Hematopoietic multipotent progenitor cell treated with erythropoietin and hydrocortisone succinate and interleukin-3 and kit ligand, for 6 days (in vitro differentiated cells): ENCODE measurements around the gene RPS21.

ENCODE experiments used
- DNase-seq: peaks from one replicate; pipeline ENCODE4 v3.0.0-alpha.2; 2015

RPS21 gene

DNA sequence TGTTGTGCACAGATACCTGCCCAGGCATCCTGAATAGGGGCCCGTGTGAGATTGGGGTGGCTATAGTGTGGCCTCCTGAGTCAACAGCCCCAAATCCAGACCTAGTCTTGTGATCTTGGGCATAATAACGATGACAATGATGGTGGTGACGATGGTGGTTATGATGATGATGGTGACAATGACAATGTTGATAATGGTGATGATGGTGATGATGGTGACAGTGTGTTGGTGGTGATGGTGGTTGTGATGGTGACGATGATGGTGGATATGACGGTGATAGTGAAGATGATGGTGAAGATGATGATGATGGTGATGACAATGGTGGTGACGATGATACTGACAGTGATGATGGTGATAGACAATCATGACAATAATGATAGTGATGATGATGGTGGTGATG lies 5.1 kb upstream of the RPS21 start:
- no peak for DNase-seq

DNA sequence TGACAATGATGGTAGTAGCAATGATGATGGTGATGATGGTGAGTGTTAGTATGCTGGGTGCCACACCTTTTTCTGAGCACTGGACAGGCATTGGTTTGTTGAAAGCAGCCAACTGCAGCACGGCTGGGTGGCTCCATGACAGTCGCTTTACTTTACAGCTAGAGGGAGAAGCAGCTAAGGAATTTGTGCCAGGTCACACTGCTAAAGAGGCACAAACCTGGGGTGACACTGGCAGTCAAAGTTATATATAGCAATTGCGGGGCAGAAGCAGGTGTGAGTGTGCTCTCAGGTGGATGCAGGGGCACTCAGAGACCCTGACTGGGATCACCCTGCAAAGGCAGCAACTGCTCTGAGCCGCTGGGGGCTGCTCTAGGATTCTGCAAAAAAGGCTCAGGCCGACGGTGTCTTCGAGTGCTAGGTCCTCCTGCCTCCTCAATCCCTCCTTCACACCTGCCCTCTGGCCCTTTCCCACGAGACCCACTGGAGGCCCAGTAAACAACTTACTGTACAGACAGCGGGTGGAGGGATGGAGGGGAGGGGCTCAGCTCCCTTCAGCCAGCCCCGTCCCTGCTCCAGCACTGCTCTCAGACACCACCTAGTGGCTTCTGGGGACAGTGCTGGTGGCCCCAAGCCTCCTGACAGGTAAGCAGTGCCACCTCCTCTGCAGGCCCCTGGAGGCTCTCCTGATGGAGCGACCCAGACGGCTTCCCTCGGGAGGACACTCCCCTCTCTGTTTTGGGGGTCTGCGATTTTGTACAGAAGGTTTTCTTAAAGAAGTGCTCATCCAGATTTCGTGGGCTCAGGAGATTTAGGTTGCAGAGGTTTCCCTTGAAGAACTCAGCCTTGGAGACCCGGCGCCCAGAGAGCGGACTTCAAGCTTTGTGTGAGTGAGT lies 4.4 kb upstream of the RPS21 start:
- peak; percentile 89 for DNase-seq

DNA sequence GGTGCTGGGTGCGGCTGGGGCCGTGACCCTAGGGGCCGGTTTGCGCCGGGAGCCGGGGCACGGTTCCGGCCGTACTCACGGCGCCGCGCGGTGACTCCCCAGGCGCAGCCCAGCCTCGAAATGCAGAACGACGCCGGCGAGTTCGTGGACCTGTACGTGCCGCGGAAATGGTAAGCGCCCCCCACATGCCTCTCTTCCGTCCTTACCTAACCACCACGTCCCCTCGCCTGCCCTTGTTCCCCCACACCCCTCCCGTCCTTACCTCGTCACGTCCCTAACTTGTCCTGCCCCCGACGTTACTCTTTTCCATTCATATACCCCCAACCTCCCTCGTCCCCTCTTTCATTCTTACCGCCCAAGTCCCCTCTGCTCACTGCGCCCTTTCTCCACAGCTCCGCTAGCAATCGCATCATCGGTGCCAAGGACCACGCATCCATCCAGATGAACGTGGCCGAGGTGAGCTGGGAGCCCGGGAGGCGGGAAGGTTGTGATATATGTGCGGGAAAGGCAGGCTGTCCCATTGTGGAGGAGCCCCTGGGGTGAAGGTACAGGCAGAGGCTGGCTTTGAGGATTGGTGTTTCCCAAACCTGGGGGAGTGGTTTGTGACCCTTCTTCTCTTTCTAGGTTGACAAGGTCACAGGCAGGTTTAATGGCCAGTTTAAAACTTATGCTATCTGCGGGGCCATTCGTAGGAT lies 463 bp downstream of the RPS21 start:
- DNase-seq: peak; percentile 26

DNA sequence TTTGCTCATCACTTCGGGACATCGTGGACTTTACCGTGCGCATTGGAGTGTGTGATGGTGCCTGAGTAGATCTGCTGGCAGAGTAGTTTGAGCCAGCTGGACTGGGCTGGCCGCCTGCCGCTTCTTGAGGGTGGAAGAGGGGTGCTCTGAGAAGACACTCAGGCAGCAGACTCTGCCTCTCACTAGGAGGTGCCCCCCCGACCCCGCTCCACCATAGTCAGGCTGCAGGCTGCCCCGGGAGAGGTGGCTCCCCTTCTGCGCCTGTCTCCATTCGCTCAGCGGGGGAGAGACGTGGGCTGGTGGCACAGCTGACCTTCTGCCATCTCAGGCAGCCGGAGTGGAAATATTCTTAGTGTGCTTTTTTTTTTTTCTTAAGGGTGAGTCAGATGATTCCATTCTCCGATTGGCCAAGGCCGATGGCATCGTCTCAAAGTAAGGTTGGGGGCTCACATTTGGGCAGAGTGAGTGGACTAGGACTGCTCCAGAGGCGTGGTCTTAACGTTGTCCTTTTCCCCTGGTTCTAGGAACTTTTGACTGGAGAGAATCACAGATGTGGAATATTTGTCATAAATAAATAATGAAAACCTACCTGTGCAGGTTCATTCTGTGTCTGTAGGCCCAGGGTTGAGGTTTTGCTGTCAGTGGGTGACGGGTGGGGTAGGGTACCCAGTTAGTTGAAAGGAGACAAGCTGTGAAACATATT lies 1.2 kb downstream of the RPS21 start:
- DNase-seq: no peak

DNA sequence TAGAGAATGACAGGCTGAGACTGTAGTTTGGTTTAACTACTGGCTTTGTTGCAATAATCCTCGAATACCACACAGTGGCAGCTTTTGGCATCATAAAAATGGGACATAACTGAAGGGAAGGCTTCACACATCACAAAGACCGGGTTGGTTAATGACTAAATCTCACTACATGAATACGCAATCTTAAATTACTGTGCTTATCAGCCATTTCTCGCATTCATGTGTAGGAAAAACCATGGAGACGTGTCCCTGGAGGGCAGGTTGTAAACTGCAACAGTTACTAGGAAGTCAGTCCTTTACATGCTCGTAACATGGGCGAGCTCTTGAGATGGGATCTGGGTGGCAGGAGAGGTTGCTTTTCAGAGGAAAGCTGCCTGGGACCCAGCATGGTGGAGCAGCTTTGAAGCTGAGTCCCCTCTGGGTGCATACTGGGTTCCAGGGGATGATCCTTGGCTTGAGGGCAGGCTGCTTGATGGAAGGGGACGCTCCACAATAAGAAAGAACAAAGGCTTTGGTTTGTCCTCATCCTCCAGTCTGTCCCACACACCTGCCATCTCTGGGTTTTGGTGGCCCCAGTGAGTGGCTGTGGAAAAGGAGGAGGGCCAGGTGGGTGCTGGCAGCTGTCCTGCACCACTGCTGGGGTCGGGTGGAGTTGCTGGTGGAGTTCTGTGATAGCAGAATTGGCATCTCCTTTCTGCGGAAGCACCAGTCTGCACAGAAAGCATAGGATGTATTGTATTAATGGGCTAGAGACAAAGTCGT lies 2.1 kb downstream of the RPS21 start:
- peak; percentile 53 for DNase-seq

DNA sequence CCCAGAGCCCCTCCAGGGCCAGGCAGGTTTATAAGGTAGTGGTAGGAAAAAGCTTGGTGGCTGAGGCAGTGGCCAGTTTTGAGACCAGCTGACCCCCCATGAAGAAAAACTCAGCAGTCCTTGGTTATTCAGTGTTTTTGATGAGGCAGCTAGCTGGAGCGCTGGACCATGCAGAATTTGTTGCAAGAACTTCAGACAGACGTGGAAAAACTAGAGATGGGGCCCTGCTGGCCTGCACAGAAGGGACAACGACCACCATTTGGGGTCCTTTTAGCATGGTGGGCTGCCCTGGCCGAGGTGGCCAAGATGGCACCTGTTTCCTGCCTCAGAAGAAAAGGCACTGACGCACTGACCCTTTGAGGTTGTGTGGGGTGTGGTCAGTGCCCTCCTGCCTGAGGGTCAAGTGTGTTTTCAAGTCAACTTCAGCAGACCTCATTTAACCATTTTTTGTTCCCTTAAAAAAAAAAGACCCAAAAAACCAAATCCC lies 2.7 kb downstream of the RPS21 start:
- no peak for DNase-seq

DNA sequence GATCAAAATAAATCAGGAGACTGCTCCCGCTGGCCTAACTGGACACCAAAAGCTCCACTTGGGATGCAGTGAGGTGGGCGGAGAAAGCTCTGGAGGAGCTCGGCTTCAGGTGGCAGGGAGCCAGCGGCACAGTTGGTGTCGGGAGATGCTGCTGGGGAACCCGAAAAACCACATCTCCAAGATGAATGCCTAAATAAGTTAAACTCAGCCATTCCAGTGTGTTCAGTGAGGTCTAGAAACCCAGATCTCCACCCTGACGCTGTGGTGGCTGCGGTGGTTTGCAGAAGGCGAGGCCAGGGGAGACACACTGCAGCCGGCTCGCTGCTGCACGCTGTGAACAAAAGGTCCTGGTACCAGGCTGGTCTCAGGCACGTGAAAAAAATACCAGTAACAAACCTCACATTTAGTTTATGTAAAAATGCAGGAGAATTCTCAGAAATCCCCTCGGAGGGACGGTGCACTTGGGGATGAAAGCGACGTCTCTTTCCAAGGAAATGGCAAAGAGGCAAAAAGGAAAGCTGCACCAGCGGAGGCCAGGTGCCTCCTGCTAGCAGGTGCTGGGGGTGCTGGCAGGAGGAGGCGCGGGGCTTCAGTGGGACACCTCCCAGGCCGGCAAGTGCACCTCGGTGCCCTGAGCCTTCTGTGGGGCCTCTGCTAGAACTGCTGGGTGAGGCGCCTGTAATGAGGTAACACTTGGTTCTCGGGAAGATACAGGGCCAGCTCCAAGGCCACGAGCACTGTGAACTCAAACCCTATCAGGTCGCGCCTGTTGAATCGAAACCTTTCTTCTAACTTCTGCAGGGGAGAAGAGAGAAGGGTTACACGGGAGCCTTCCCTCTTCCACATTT lies 3.6 kb downstream of the RPS21 start:
- no peak for DNase-seq

DNA sequence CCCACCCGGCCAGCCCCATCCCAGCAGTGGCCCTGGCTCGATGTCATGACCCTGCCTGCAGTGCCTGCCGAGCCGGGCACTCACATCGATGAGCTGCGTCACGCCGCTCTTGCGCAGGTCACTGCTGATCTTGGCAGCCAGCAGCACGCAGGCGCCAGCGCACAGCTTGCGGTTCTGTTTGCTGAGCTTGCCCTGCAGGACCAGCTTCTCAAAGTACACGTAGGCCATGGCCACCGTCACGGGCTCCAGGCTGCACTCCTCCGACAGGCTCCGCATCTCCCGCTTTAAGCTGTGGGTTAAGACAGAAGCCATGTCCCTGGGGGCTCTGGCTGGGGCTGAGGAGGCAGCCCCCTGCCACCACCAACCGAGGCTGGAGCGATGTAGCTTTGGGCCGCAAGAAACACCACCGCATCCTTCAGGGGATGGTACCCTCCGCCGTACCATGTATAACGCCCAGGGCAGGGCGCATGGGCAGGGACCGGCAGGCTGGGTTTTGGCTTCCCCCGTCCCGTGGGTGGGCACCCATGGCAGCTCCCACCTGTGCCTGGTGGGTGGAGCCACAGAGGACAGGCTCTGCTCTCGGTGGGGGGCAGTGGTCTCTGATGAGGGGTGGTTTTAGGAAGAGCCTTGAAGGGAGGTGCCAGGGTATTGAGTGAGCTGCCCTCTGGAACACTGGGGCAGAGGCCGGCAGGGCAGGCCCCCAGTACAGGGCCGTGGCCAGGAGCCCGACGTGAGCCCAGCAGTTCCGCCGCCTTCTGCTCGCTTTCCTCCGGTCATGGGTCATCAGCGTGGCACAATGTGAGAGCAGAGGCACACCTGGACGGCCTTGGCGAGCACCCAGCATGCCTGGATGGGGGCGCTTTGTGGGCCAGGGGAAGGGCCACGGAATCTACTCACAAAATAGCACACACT lies 4.5 kb downstream of the RPS21 start:
- DNase-seq: no peak

DNA sequence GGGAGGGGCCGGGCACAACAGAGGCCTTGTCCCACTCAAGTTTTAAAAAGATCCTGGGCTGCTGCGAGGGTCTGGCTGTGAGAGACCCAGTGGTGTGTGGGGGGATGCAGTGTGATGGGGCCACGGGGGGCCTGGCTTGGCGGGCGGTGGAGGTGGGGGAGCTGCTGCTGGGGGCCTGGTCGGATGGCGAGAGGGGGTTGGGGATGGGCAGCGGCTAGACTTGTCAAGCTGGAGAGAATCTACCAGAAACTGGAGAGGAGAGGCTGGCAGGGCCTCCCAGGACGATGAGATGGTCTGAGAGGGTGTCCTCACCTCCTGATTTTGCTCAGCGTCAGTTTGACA lies 5.1 kb downstream of the RPS21 start:
- DNase-seq: no peak

DNA sequence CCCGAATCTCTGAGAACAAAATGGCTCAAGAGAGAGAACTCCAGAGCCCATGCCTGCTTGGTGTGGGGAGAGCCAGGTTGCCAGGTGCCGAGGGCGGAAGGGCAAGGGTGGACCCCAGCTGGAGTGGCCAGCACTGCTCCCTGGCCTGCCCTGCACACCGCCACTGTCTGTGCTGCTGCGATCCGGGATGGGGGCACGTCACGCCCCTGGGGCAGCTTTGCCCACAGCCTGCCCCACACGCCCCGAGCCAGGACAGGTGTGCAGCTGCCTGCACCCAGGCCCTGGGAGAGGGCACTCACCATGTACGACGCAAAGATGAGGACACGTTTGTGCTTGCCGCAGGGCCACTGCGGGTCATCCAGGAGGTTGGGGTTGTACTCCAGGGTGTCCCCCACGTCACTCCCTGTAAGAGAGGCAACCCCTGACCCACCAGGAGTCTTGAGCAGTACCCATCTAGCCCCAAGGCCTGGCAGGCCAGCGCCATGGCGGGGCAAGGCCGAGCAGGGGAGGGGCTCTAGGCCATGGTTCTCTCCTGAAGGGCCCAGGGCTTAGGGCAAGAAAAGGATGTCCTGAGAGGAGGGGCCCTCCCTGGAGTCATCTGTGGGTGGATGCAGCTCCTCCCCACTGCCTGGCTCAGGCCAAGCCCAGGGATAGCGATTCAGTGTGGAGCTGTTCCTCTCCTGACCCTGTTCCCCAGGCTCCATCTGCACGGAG lies 5.9 kb downstream of the RPS21 start:
- no peak for DNase-seq

DNA sequence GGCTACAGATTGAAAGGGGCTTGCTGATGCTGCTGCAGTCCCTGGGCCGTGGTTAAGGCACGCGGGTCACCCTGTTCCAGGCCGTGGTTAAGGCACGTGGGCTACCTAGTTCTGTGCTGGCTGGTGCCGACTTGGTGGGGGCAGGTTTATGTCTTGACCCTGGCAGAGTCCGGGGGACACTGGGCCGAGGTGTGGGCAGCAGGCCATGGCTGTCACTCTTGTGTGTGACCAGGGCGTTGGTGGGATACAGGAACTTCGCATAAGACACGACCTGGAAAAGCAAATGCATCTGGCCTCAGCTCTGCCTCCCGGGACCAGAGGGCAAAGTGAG lies 6.4 kb downstream of the RPS21 start:
- no peak for DNase-seq

DNA sequence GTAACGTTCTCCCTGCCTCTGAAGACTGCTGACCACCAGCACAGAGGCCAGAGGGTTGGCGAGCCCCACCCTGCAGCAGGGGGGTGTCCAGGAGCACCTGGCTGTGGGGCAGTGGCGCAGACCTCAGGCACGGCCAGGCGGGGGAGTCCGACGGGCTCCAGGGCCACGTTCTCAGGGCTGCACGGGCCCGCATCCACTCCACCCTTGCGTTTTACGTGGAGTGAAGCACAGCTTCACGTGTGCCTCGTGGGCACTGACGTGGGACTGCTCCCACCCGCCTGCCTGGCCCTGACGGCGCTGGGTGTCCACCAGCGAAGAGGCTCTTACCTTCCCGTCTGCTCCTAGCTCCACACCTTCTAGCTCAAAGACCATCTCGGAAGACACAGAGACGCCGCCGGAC lies 6.9 kb downstream of the RPS21 start:
- no peak for DNase-seq

DNA sequence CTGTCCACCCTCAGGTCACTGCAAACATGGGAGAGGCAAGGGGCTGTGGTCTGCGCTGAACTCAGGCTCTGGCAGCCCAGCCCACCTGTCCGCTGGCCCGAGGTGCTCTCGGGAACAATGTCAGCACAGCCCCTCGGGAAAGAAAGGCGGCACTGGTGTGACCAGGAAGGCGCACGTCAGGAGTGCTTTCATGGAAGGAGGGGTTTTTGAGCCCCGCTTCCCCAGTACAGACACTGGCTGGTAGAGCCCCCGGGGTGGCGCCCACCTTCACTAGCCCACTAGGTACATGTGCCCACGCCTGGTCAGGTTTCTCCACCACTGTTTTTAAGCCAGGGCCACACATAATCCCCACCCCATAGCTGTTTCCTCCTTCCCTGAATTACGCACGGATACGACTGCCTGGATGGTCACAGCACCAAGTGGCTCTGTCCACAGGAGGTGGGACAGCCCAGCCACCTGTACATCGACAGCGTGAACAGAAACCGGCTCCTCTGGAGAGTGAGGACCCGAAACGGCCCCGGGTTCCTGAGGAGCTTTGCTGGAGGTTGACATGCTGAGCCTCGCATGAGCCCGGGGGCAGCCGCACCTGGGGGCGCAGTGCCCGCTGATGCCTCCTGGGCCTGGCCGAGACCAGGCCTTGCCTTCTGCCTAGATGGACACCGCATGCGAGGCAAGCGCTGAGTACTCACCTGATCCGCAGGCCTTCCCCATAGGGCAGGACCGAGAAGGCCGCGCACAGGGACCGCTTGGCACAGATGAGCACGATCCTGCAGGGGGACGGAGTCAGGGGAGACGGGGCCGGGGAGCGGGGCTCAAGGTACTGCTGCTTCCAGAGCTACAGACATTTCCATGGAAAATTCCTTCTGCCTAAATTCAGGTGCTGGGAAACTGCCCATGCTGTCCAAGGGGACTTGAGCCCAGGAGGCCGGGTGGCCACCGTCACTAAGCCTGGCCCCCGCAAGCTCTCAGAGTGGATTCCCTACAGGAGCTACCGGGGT lies 7.6 kb downstream of the RPS21 start:
- DNase-seq: no peak

DNA sequence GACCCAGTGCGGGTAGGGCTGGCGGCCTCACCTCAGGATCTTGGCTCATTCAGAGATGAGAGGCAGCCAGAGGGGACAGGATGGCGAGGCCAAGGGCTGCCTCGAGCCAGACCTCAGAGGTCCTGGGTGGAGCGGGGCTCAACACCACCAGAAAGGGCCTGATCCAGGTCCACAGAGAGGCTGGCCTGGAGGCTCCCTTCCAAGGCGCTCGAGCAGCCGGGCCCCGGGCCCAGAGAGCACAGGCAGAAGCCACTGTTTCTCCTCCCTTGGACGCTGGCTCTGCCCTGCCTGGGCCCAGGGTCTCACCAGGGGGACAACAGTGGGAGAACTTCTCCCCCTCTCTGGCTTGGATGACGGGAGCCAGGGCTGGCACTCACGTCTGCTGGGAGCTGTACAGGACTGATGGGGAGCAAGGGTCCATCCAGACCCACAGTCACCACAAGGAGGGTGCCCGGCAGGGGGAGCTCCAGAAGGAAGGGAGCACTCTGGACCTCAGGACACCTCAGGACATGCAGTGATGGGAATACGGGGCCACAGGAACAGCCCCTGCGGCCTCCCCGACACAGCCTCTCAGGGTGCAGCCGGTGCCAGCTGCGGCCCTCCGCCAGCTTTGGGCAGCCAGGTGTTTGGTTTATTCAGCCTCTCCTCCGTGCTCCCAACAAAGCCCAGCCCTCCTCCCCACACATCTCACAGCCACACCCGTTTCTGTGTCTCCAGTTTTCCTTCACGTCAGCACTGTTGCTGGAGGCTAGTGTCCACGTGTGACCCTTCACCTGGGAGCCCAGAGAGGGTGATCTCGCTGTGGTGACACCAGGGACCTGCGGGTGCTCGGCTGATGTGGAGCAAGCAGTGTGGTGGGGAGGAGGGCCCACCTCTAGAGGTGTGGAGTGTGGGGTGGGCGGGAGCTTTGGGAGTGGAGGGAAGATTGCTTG lies 8.7 kb downstream of the RPS21 start:
- DNase-seq: no peak

DNA sequence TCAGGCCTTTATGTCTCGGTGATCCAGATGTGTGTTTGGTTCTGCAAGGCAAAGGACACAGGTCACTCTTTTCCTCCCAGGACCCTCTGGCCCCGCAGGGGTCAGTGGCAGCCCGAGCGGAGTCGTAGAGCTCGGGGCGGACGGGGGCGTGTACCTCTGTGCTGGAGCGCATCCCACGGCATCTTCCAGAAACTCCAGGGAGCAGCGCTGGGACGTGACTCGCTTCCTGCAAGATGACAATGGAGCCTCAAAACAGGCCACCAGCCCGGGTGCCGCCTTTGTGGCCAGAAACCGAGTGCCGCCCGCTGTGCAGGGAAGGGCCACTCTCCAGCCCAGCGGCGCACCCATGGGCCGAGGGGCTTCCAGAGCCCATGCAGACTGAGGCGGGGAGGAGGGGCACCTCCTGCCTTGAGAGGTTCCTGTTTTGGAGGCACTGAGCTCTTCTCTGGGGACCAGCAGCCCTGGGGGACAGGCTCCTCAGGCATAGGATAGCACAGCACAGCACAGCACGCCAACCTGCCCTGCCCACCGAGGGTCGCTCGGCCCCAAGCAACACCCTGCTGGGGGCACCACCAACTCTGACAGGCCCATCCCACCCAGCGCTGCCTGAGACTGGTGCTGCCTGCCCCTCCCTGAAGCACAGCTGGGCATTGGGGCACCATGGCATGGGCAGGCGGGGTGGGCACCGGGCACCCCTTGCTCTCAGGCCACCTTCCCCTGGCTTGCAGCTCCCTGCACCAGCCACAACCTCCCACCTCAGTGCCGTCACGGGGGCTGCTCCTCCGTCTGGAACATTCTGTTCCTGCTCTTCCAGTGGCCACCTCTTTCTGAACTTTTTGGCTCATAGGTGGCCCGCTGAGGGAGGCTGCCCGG lies 9.7 kb downstream of the RPS21 start:
- no peak for DNase-seq

DNA sequence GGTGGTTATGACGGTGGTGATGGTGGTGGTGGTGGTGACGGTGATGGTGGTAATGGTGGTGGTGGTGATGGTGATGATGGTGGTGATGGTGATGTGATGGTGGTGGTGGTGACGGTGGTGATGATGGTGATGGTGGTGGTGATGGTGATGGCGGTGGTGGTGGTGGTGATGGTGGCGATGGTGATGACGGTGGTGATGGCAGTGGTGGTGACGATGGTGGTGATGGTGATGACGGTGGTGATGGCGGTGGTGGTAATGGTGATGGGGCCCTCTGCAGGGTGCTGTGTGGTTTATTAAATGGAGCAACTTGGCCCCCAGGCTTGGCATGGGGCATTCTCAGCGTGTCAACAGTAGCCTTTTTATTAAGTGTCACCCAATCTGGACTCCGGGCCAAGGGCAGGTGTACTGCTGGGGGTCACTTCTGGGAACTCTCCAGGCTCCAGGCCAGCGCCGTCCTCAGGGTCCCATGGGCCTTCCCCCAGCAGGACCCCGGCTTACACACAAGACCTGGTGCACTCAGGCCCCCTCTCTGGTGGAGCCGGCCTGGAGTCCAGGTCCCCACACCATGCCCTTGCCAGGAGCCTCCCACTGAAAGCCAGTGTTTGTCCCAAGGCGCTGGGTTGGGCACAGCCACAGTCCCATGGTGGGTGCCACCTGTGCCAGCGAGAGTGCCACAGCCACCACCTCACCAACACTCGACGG lies 11.4 kb downstream of the RPS21 start:
- DNase-seq: no peak
